ENCODE results near the gene SNAP47.

Gene SNAP47

DNA sequence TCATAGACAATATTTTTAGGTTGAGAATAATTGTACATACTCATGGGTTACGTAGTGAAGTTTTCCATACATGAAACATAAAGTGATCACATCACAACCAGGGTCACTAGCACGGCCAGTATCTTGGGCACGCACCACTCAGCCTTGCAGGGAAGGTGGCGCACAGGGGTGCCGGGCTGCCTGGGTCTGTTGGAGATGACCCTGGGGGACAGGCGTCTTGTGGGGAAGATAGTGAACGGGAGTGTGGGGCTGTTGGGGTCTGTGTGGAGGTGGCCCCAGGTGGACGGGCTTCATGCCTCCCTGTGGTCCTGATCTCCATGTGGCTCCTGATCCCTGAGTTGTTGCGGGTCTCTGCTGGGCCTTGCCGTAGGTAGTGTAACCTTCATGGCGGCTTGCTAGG is 41.9 kb downstream of the SNAP47 start:
- no peaks in the 10 kb centered on the region for H3K9me3 ChIP-seq
- TF ChIP-seq, protein P1, sequence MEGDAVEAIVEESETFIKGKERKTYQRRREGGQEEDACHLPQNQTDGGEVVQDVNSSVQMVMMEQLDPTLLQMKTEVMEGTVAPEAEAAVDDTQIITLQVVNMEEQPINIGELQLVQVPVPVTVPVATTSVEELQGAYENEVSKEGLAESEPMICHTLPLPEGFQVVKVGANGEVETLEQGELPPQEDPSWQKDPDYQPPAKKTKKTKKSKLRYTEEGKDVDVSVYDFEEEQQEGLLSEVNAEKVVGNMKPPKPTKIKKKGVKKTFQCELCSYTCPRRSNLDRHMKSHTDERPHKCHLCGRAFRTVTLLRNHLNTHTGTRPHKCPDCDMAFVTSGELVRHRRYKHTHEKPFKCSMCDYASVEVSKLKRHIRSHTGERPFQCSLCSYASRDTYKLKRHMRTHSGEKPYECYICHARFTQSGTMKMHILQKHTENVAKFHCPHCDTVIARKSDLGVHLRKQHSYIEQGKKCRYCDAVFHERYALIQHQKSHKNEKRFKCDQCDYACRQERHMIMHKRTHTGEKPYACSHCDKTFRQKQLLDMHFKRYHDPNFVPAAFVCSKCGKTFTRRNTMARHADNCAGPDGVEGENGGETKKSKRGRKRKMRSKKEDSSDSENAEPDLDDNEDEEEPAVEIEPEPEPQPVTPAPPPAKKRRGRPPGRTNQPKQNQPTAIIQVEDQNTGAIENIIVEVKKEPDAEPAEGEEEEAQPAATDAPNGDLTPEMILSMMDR (IDR thresholded peaks at IDR 0.05; ENCODE audit: low read depth, low read length) = no peak
- H3K36me3 ChIP-seq = no peaks in the 10 kb centered on the region
- H3K27me3 ChIP-seq = no peaks in the 10 kb centered on the region
- H3K4me1 ChIP-seq = no peaks in the 10 kb centered on the region
- H3K4me3 ChIP-seq (ENCODE audit: low read depth, low read length) = no peak overlapping the region
- no peak for DNase-seq

DNA sequence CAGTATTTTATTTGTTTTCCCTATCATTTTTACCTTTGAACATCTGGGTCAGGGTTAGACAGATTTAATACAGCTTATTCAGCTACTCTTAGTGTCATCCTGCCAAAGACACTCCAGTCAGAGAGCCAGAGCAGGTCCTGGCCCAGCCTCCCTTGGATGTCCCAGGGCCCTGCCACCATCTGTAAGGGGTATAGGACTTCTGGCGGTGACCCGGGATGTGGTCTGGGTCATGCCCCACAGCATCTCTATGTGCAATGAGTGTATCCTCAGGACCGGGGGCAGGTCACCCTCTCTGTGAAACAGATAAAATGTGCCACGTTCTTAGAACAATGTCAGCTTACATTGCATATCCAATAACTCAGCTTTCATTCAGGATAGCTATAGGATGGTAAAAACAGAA is 42.4 kb downstream of the SNAP47 start:
- no peaks in the 10 kb centered on the region for H3K4me1 ChIP-seq
- no peaks in the 10 kb centered on the region for H3K9me3 ChIP-seq
- H3K36me3 ChIP-seq = no peaks in the 10 kb centered on the region
- TF ChIP-seq, protein P1 (IDR thresholded peaks at IDR 0.05; ENCODE audit: low read depth, low read length) = no peak
- no peak for DNase-seq
- no peaks in the 10 kb centered on the region for H3K27me3 ChIP-seq
- no peak overlapping the region for H3K4me3 ChIP-seq (ENCODE audit: low read depth, low read length)

DNA sequence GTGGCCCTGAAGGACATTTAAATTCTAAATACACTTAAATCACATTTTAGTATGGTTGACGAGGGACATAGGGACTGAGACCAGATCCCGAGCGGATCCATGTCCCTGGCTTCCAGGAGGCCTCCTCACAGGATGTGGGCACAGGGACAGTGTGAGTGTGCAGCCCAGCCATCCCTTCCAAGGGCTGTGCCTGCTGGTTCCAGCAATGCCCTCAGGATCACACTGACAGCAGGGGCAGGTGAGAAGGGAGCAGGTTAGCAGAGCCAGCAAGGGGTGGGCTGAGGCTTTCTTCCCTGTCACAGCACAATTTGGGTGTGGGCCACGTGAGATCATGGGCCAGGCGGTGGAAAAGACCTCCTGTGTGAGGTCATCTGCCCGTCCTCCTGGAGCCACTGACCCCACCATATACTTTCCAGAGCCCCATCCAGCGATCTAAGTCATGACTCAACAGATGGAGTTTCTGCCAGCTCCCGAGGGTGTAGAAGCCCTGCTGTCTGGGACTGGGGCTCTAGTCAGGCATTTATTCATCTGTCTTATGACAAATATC is 43.2 kb downstream of the SNAP47 start:
- Histone ChIP-seq H3K4me3 (ENCODE audit: low read depth, low read length) (no peak overlapping the region), H3K4me1 (no peaks in the 10 kb centered on the region), H3K9me3 (no peaks in the 10 kb centered on the region), H3K27me3 (no peaks in the 10 kb centered on the region), H3K36me3 (no peaks in the 10 kb centered on the region)
- no peak for DNase-seq
- TF ChIP-seq, protein P1 (IDR thresholded peaks at IDR 0.05; ENCODE audit: low read depth, low read length) = no peak

DNA sequence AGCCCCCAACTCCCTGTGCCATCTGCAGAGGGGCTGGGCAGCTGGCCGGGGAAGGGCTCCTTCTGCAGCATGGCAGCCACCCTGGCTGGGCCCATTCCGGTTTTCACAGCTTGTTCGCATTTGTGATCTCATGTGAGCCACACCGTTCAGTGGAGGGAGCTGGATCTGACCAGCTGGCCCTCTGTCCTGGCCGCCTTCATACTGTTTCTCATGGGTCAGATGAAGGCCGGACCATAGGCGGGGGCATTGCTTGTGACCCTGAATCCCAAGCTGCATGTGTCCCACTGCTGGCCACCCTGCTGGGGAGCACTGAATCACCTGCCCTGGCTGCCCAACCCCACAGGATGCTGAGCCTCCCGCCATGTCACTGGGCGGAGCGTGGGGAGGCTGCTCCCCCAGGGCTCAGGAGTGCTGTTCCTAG is 43.8 kb downstream of the SNAP47 start:
- no peaks in the 10 kb centered on the region for H3K36me3 ChIP-seq

DNA sequence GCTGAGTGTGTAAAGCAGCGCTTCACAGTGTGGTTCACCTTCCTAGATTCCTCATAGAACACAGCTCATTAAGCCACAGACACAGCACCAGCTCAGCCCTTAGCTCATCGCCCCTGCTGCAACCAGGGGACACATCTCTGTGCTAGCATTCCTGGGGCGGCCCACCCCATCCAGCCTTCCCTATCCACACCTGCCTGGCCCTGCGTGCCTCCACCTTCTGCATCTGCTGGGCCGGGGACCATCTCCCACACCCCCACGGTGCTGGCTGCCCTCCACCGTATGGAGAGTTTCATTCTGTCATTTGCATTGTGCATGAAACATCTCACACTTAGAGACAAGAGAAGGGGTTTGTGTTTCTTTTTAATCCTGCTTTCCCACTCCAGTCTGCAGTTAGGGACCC is 44.5 kb downstream of the SNAP47 start:
- H3K36me3 ChIP-seq = no peaks in the 10 kb centered on the region
- no peak overlapping the region for H3K4me3 ChIP-seq (ENCODE audit: low read depth, low read length)
- TF ChIP-seq, protein P1 (IDR thresholded peaks at IDR 0.05; ENCODE audit: low read depth, low read length) = no peak
- H3K9me3 ChIP-seq = no peaks in the 10 kb centered on the region
- no peaks in the 10 kb centered on the region for H3K27me3 ChIP-seq
- H3K4me1 ChIP-seq = no peaks in the 10 kb centered on the region
- no peak for DNase-seq

More for the DNA sequence above, 43.8 kb downstream of the SNAP47 start:
- Histone ChIP-seq H3K4me1 (no peaks in the 10 kb centered on the region), H3K9me3 (no peaks in the 10 kb centered on the region), H3K27me3 (no peaks in the 10 kb centered on the region), H3K4me3 (ENCODE audit: low read depth, low read length) (no peak overlapping the region)
- TF ChIP-seq, protein P1 (IDR thresholded peaks at IDR 0.05; ENCODE audit: low read depth, low read length) = no peak
- no peak for DNase-seq

DNA sequence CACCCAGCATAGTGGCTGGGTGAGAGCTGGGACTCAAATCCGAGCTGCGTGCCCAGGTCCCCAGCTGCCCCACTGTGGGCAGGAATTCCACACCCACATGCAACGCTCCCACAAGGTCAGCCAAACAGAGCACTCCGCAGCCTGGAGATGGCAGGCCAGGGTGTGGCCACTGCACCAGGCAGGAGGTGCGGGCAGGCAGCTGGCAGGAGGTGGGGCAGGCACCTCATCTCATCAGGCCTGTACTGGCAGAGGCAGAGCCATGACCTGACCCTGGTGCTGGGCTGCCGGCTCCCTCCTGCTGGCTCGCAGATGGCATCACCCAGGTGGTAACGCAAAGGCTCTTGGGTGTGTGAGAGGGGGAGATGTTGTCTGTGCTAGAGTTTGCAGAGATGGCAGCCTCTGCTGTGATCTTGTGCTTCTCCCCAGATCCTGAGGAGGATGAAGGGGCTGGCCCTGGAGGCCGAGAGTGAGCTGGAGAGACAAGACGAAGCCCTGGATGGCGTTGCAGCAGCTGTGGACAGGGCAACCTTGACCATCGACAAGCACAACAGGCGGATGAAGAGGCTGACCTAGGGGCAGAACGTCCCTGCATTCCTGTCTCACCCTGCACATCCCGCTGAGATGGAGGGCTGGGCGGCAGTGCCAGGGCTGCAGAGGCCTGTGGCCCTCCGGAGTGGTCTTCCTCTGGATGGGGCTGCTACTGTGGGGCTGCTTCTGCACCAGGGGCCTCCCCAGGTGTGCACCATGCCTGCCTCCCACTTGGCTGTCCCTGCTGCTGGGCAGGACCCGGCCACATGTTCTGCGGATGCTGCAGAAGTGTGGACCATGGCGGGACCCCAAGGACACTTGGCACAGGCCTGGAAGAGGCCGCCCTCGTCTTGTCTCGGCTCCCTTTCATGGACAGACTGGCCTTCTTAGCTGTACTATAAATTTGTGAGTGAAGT is 45.1 kb downstream of the SNAP47 start:
- no peaks in the 10 kb centered on the region for H3K36me3 ChIP-seq
- H3K4me1 ChIP-seq = no peaks in the 10 kb centered on the region
- TF ChIP-seq, protein P1 (IDR thresholded peaks at IDR 0.05; ENCODE audit: low read depth, low read length) = no peak
- H3K9me3 ChIP-seq = no peaks in the 10 kb centered on the region
- no peaks in the 10 kb centered on the region for H3K27me3 ChIP-seq
- no peak overlapping the region for H3K4me3 ChIP-seq (ENCODE audit: low read depth, low read length)
- DNase-seq = no peak
